NCI-H2227 (cell line): ENCODE results near the gene MRPS22.
"Not testable (repeated sequence)": the region's sequence is repeated elsewhere in the genome, so short reads cannot be mapped to it uniquely, and the experiment has no call there.

Experiments used
- DNase-seq: peaks from one replicate; lab custom pipeline; 2025; ENCODE audit not compliant: unreplicated experiment; lab: John Stamatoyannopoulos, UW

The MRPS22 gene

DNA sequence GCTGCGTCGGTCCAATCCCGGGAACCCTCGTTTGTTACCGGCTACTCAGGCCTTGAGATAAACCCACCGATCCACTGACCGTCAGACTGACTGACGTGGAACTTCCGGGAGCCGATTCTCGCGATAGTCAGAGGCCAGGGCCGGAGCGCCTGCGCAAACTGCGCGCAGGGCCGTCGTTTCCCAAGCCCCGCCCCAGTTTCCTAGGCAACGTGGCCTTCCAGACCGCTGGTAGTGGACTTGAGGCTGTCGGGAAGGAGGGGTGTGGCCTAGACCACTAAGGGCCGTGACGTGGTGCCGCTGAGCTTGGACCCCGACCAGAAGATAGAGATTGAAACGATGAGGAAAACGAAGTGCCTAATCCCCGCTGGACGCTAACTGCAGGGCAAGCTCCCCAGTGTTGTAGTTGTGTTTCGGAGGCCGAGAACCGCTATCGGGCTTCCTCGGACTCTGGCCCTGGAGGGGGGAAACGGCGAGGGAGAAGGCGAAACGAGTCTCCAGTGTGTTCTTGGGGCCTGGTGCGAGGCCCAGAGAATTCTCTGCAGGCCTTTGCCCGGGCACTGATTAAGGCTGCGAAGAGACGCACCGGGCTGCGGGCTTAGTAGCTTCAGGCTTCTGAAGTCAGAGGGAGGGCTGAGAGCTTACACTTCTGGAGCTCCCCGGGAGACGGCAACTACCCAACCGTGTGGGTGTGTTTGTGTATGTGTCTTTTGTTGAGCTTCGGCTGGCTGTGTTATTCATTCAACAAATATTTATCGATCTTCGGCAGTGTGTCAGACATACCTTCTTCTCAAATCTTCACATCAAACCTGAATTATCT is 45.9 kb downstream of the MRPS22 start, which contains the start of gene COPB2:
TSS of gene COPB2 (minus strand) at position 96 of the 817 bp plus-strand sequence. CDS start 97 bp downstream, outside the sequence.
- DNase-seq, result peak; percentile 98

DNA sequence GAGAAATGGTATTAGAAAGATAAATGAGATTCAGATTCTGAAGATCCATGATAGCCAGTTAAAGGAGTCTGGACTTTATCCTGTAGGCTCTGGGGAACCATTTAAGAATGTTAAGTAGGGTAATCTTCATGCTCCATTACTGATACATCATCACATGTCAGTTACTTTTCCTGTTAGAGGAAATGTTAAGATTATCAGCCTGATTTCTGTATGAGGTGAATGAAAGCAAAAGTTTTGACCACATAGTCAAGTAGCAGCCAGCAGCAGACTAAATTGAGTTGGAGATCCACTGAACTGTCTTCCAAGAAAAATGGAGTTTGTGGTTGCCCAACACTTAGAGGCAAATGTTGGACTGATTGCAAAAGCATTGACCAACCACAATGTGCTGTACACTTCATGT is 50.3 kb downstream of the MRPS22 start:
- no peak for DNase-seq

DNA sequence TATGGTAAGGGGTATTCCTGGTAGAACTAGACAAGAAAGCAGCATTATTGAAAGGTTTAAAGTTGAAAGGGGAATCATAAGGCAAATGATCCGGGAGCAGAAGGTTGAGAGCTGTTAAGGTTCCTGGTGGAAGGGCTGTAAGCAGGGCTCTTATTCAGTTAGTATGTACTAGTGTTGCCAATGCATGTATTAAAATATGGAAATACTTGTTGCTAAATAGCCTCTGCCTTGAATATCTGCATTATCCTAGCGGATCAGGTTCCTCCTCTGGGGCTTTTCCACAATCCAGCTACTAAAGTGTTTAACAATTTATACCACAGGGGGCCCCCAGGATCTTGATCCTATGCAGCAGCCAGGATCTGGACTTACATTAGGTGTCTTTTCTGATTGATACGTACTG is 52.9 kb downstream of the MRPS22 start:
- DNase-seq, result no peak

DNA sequence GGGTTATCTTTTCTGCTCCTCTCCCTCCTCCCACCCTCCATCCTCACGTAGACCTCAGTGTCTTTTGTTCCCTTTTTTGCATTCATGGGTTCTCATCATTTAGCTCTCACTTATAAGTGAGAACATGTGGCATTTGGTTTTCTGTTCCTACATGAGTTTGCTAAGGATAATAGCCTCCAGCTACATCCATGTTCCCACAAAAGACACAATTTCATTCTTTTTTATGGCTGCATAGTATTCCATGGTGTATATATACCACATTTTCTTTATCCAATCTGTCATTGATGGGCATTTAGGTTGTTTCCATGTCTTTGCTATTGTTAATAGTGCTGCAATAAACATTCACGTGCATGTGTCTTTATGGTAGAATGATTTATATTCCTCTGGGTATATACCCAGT is 57.3 kb downstream of the MRPS22 start:
- DNase-seq, result not testable (repeated sequence)
